GM12873 (cell line): ENCODE data around the gene OR10P1.

ENCODE experiments used
- CTCF ChIP-seq: IDR thresholded peaks from 2 replicates; pipeline ENCODE4 v1.5.1; 2012; ENCODE audit warnings: low read depth, mild to moderate bottlenecking, moderate library complexity, low read length, control low read depth; ENCODE audit not compliant: insufficient read depth; ENCODE audit errors: missing control alignments

OR10P1 gene

GRCh38 chr12:55666508-55666907 lies 29.8 kb downstream of the OR10P1 start:
- TF ChIP-seq CTCF: no peak

- no peak for TF ChIP-seq CTCF
Observed at GRCh38 chr12:55670276-55670675, 33.6 kb downstream of the OR10P1 start.

- no peak for TF ChIP-seq CTCF
Observed at GRCh38 chr12:55671746-55672145, 35.1 kb downstream of the OR10P1 start.

- no peak for TF ChIP-seq CTCF
Observed at GRCh38 chr12:55673638-55674037, 36.9 kb downstream of the OR10P1 start.

- TF ChIP-seq CTCF: no peak
Observed at GRCh38 chr12:55675666-55676065, 39.0 kb downstream of the OR10P1 start.

- TF ChIP-seq CTCF: no peak
Observed at GRCh38 chr12:55676707-55677106, 40.0 kb downstream of the OR10P1 start.

GRCh38 chr12:55679691-55680090 lies 43.0 kb downstream of the OR10P1 start:
- TF ChIP-seq CTCF: no peak
